WI38 (cell line): Measurements from ENCODE around the gene STAMBPL1.

ENCODE experiments used
- H3K4me3 ChIP-seq: 2 replicates; pipeline ENCODE4 v1.5.1; 2011; ENCODE audit warnings: low read depth, mild to moderate bottlenecking, control low read depth, low read length
- TF ChIP-seq, protein P1 (sequence below): IDR thresholded peaks from 2 replicates; pipeline ENCODE4 v1.5.1; 2012; ENCODE audit warnings: low read depth, mild to moderate bottlenecking, control low read depth, low read length

STAMBPL1 gene

DNA sequence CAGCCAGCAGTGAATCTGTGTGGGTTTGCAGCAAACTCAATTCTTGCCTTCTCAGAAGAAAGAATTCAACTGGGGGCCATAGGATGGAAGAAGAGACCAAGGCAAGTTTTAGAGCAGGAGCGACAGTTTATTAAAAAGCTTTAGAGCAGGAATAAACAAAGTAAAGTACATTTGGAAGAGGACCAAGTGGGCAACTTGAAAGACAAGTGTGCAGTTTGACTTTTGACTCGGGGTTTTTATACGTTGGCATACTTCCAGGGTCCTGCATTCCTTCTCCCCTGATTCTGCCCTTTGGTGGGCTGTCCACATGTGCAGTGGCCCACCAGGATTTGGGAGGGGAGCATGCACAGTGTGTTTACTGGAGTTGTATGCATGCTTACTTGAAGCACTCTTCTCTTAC lies 25.4 kb upstream of the STAMBPL1 start:
- H3K4me3 ChIP-seq = no peak overlapping the region
- TF ChIP-seq, protein P1, sequence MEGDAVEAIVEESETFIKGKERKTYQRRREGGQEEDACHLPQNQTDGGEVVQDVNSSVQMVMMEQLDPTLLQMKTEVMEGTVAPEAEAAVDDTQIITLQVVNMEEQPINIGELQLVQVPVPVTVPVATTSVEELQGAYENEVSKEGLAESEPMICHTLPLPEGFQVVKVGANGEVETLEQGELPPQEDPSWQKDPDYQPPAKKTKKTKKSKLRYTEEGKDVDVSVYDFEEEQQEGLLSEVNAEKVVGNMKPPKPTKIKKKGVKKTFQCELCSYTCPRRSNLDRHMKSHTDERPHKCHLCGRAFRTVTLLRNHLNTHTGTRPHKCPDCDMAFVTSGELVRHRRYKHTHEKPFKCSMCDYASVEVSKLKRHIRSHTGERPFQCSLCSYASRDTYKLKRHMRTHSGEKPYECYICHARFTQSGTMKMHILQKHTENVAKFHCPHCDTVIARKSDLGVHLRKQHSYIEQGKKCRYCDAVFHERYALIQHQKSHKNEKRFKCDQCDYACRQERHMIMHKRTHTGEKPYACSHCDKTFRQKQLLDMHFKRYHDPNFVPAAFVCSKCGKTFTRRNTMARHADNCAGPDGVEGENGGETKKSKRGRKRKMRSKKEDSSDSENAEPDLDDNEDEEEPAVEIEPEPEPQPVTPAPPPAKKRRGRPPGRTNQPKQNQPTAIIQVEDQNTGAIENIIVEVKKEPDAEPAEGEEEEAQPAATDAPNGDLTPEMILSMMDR = no peak

DNA sequence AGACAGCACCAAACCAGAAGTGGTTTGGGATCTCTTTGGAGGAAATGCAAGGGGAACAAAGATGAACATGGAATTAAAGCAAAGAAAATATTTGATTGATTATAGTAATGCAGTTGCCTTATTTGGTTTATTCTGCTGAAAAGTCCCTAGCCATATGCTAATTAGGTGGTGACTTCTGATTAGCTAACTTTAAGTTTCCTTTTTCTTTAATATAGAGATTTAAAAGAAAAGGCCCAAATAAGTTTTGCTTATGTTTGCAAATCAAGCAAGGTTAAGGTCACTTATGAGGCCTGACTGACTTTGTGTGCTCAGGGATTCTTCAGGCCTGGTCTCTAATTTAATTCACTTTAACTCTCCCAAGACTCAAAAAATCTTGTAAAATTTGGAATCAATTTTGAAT lies 22.2 kb upstream of the STAMBPL1 start:
- TF ChIP-seq, protein P1 = no peak
- H3K4me3 ChIP-seq = no peak overlapping the region

DNA sequence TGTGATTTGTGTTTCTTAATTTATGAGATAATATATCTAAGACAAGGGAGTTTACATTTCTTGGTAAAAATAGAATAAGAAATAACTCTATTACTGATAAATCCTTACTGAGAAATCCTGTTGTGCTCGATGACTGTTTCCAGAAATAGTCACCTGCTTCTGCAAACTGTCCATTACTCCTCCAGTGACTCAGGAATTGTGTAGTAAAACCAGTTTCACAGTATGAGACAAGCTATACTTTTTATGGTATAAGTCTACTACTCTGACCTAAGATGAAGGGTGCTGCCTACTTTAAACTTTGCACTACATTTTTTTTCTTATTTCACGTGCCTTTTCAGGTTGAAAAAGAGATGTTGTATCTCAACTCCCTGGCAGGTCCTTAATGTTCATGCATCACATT lies 21.6 kb upstream of the STAMBPL1 start:
- TF ChIP-seq, protein P1 = no peak

DNA sequence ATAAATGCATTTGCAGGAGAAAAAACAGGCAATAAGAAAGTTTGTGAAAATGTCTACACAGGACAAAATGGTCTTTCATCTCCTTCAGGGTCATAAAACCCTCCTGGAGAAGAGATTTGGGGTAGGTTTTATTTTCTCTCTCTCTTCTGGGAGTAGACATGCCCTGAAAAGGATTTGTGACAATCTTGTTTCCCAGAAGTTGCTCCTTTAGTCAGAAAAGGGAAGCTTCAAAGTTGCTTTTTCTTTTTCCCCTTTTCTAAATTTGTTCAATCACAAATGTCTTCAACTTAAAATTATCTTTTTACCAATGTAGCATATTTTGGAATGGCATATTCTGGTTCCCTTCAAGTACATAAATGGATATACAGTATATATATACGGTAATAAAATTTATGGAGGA lies 19.0 kb upstream of the STAMBPL1 start:
- TF ChIP-seq, protein P1 = no peak
- H3K4me3 ChIP-seq = no peak overlapping the region

More for the DNA sequence above, 21.6 kb upstream of the STAMBPL1 start:
- no peak overlapping the region for H3K4me3 ChIP-seq

DNA sequence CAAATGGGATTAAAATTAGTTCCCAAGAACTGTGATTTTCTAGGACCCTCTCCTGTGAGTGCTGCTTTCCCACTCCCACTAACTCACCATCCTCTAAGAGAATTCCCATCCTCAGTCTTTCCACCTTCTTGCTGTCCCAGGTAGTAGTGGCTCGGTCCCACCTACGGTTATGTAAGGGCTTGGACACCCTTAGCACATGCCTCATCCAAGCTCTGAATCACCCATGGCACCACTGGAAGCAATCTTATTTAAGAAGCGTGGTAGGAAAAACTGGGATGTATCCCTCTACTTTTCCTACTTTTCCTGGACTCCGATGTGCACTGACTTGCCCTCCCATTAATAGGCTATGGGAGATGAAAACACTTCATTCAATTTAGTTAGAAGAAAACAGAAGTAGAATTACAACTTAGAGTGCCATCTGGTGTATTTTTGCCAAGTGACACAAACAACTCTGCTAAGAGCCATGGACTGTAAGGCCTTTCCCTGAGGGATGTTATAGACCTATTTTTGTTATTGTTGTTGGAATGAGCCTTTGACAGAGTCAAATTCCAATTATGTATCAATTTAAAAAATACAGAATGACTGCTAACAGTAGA lies 14.7 kb upstream of the STAMBPL1 start:
- no peak overlapping the region for H3K4me3 ChIP-seq
- TF ChIP-seq, protein P1 = no peak

DNA sequence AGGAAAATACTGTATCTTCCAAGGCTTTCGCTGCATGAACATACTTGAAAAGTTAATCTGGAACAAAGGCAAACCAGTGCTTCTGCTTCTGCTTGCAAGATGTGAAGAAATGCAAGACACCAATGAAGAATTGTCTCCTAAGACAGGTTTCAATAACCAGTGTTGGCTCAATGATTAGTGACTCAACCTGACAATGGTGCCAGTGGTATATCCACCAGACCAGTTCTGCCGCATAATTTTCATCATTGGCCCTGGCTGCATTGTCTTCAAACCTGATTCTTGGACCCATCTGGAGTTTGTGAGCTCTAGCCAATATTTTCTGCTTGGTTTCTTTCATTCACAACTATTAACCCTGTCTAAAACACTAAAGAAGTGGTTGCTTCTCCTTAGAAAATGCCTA lies 13.6 kb upstream of the STAMBPL1 start:
- H3K4me3 ChIP-seq = no peak overlapping the region
- TF ChIP-seq, protein P1 = no peak

DNA sequence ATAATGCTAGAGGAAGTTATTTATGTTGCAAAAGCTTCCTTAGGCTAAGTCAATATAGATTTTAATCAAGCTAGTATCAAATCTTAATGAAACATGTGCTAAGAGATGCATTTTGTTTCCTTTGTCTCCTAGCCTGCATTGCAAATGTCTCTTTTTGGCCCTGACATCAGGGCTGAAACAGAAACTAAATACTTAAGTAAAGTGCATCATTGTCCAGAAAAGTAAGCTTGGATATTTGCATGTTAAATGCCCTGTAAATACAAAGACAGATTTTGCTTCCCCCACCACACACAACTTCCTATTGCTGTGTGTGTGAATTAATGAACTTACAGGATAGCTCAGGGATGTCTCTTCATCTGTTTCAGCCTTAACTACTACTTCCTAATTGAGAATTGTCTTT lies 10.0 kb upstream of the STAMBPL1 start:
- TF ChIP-seq, protein P1 = no peak
- no peak overlapping the region for H3K4me3 ChIP-seq
